HG03025 (cell line): ENCODE measurements around the gene RAB19.
"Not testable (repeated sequence)": the region's sequence is repeated elsewhere in the genome, so short reads cannot be mapped to it uniquely, and the experiment has no call there.

Experiments used
- ATAC-seq: cut with Tn5 transposase; IDR thresholded peaks from one replicate; pipeline ENCODE4 v1.9.1; 2021; ENCODE audit warnings: mild to moderate bottlenecking, moderate library complexity; ENCODE audit not compliant: unreplicated experiment, low FRiP score

Gene RAB19

GRCh38 chr7:140400381-140400780 lies 3.5 kb upstream of the RAB19 start:
- ATAC-seq = no peak

DNA sequence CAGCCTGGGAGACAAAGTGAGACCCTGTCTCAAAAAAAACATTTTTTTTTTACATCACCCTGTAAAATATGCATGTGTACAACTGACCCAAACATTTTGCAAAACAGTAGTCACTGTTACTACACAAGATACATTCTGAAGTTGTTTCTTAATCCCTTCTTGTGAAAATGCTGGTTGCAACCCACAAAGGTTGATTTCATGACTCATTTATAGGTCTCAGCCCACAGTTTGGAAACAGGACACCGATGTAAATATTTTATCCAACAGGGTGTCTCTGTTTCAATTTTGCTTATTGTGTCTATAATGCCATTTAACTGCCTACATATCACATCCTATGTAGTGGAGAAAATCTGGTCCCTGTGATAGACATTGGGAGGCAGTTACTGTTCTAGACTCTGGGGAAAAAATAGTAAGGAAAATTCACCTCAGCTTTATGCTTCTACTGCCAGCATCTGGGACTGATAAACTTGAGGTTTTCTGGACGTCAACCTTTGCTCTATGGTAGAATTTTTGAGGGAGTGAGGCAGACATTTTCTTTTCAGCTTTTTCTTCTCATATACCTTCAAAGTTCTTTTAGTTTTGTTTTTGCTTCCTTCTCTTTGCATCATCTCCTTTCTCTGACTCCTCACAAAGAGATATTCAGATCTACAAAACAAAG lies 1.6 kb upstream of the RAB19 start:
- ATAC-seq = no peak

DNA sequence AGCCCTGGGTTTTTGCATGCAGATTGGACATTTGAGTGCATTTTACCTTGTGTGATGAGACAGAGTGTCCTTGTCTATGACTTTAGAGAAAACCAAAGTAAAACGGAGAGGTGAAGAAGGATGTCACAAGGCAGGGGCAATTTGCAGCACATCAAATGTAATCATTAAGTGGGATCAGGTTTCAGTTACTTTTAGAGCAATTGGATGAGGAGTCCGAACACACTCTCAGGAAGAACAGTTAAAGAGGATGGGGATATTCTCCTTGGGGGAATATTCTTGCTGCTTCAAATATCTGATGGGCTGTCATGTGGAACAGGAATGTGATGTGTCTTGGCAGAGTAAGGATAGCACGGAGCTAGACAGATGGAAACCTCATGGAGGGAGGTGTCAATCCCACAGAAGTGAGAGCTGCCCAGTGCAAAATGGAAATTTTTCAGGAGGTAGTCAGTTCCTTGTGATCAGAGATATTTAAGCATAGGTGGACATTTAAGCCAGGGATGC lies 757 bp downstream of the RAB19 start:
- no peak for ATAC-seq

GRCh38 chr7:140415361-140415760 lies 11.5 kb downstream of the RAB19 start:
- no peak for ATAC-seq

DNA sequence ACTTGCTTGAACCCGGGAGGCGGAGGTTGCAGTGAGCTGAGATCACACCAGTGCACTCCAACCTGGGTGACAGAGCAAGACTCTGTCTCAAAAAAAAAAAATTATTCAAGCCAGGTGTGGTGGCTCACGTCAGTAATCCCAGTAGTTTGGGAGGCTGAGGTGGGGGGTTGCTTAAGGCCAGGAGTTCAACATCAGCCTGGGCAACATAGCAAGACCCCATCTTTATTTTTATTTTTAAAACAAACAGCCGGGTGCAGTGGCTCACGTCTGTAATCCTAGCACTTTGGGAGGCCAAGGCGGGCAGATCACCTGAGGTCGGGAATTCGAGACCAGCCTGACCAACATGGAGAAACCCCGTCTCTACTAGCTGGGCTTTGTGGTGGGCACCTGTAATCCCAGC lies 12.0 kb downstream of the RAB19 start:
- ATAC-seq = not testable (repeated sequence)

DNA sequence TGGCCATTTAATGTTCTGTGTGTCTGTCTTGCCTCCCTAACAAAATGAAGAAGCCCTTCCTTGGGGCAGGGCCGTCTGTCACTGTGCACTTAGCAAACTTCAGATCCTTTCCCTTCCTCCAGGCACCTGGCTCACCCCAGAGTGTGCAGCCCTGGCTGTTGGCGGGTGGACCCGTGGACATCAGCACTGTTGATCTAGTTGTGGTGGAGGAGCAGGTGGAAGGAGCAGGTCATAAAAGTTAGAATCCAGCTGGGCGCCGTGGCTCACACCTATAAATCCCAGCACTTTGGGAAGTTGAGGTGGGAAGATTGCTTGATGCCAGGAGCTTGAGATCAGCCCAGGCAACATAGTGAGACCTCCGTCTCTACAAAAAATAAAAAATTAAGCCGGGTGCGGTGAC lies 12.7 kb downstream of the RAB19 start:
- ATAC-seq = no peak

DNA sequence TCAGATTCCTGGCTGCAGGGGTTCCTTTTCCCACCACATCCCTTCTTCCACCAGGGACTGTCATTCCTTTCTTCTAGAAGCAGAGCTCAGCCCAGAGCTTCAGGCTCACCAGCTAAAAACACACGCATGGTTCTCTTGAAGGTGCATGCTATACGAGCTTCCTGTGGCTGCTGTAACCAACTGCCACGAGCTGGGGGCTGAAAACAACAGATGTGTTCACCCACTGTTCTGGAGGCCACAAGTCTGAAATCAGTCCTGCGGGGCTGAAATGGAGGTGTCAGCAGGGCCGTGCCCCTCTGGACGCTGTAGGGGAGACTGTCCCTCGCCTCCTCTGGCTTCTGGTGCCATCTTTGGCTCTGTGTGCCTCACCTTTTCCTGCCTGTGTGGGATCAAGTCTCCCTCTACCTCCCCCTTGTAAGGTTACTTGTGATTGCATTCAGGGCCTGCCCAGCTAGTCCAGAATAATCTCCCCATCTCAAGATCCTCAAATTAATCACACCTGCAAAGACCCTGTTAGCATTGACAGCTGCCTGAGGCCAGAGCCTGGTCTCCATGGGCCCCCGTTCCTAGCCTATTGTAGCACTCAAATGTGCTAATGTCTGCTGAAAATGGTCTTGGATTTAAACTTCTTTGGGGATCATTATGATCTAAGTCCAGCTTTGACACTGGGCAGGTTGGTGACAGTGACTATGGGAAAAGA lies 13.7 kb downstream of the RAB19 start:
- no peak for ATAC-seq

DNA sequence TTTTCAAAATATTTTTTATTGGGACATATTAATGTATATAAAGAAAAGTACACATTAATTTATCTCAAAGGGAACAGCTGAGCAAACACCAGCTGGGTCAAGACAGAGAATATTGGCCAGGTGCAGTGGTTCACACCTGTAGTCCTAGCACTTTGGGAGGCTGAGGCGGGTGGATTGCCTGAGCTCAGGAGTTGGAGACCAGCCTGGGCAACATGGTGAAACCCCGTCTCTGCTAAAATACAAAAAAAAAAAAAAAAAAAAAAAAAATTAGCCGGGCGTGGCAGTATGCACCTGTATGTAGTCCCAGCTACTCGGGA lies 14.3 kb downstream of the RAB19 start:
- ATAC-seq = not testable (repeated sequence)

- no peak for ATAC-seq
Observed at GRCh38 chr7:140418653-140419052, 14.8 kb downstream of the RAB19 start.

DNA sequence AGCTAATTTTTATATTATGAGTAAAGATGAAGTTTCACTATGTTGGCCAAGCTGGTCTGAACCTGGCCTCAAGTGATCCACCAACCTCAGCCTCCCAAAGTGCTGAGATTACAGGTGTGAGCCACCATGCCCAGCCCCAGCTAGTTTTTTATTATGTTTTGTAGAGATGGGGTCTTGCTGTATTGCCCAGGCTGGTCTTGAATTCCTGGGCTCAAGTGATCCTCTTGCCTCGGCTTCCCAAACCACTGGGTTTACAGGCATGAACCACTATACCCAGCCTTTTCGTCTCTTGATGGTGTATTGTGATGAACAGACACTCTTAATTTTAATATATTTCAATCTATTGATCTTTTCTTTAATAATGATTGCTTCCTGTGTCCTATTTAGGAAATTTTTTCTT lies 17.7 kb downstream of the RAB19 start:
- ATAC-seq = no peak

DNA sequence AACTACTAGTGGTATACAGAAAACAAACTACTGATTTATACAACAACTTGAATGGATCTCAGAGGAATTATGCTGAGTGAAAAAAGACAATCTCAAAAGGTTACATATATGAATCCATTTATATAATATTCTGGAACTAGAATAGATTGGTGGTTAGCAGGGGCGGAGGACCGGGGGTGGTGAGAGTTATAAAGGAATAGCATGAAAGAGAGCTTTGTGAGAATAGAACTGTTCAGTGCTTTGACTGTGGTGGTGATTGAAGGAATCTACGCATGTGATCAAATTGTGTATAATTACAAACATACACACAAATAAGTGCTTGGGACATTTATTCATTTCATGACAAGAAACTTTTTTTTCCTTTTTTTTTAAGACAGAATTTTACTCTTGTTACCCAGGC lies 19.6 kb downstream of the RAB19 start:
- ATAC-seq = no peak

GRCh38 chr7:140425718-140426117 lies 21.9 kb downstream of the RAB19 start:
- no peak for ATAC-seq

DNA sequence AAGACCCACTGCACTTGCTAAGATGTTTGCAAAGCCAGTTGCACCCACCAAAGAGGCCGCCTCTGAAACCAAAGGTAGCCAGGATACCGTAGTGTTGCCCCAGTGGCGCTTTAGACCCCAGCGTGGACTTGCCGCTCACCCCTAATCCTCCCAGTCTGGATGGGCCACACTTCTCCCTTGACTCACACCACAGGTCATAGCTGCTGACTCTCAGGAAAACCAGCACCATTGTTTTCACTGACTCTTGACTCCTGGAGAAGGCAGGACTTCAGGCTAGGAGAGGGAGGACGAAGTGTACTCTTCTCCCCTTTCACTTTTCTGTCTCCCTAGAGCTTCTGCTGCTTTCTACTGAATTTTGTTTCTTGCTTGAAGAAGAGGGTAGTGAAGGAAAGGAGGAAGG lies 22.3 kb downstream of the RAB19 start:
- ATAC-seq = no peak

- no peak for ATAC-seq
Observed at GRCh38 chr7:140433396-140433795, 29.5 kb downstream of the RAB19 start.

GRCh38 chr7:140435252-140435895 lies 31.5 kb downstream of the RAB19 start:
- ATAC-seq = no peak

- ATAC-seq = no peak
Observed at GRCh38 chr7:140439359-140439758, 35.5 kb downstream of the RAB19 start.

DNA sequence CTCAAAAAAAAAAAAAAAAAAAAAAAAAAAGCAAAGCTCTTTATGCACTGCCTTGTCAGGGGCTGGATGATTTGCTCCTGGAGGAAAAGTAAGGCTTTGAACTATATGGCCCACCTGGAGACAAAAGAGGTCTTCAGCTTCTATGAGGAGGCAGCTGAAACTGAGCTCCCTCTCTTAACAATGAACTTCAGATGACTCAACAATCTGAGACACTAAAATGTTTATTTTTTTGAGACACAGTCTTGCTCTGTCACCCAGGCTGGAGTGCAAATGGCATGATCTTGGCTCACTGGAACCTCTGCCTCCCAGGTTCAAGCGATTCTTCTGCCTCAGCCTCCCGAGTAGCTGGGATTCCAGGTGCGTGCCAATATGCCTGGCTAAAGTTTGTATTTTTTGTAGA lies 36.7 kb downstream of the RAB19 start:
- no peak for ATAC-seq

- no peak for ATAC-seq
Observed at GRCh38 chr7:140441519-140441918, 37.7 kb downstream of the RAB19 start.

GRCh38 chr7:140446467-140446866 lies 42.6 kb downstream of the RAB19 start:
- no peak for ATAC-seq

DNA sequence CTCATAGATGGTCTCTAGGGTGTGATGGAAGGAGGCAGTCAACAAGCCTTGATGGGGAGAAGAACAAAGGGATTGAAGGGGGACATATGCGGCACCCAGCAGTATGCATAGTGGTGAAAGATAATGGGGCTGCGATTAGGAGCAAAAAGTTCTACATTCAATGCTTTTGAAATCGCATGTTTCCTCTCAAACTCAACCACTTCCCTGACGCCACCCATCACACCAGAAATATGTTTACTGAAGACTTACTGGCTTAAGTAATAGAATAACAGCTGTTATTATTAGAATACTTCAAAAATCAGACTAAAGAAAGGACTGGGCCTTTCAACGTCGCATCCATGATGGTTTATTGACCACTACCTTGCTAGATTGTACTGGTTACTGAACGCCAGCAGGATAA lies 44.0 kb downstream of the RAB19 start:
- ATAC-seq = no peak

DNA sequence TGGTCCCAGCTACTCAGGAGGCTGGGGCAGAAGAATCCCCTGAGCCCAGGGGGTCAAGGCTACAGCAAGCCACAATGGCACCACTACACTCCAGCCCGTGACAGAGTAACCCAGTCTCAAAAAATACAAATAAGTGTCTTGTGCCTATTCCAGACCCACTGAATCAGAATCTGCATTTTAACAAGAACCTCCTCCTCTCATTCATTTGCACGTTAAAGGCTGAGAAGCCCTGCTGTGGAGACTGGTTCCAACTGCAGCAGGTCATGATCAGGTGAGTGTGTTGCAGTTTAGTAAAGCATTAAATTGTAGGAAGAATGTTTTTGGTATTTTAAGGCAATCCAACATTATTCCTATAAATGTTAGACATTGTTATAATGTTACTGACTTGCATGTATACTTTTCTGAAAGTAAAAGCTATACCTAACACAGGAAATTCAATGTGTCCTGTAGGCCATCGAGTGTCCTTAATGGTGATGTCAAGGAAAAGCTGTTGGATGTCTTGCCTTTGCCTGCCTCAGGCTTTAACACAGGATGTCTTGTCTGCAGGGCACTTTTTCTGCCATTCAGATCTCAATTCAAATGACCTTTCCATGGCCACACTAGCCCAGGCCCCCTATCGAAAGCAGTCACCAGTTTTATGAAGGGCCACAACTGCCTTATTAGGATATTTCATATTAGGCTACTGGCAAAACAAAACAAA lies 45.1 kb downstream of the RAB19 start:
- no peak for ATAC-seq
